GM12865 (cell line): ENCODE data around the gene DLG1.

Experiments
- DNase-seq: peaks from one replicate; pipeline ENCODE4 v3.0.0; 2010; ENCODE audit warnings: low read depth
- H3K4me3 ChIP-seq: 2 replicates; pipeline ENCODE4 v1.5.1; 2011; ENCODE audit warnings: mild to moderate bottlenecking, low read depth, low read length, control low read depth
- TF ChIP-seq, protein P1 (sequence below): IDR thresholded peaks from 2 replicates; pipeline ENCODE4 v1.5.1; 2011; ENCODE audit warnings: low read length, control low read depth, low read depth, inconsistent platforms; ENCODE audit not compliant: insufficient read depth; ENCODE audit errors: missing control alignments

Gene DLG1

GRCh38 chr3:197117114-197117513, 181.3 kb downstream of the DLG1 start:
- DNase-seq, result peak; percentile 18
- TF ChIP-seq, protein P1, sequence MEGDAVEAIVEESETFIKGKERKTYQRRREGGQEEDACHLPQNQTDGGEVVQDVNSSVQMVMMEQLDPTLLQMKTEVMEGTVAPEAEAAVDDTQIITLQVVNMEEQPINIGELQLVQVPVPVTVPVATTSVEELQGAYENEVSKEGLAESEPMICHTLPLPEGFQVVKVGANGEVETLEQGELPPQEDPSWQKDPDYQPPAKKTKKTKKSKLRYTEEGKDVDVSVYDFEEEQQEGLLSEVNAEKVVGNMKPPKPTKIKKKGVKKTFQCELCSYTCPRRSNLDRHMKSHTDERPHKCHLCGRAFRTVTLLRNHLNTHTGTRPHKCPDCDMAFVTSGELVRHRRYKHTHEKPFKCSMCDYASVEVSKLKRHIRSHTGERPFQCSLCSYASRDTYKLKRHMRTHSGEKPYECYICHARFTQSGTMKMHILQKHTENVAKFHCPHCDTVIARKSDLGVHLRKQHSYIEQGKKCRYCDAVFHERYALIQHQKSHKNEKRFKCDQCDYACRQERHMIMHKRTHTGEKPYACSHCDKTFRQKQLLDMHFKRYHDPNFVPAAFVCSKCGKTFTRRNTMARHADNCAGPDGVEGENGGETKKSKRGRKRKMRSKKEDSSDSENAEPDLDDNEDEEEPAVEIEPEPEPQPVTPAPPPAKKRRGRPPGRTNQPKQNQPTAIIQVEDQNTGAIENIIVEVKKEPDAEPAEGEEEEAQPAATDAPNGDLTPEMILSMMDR, result no peak
- H3K4me3 ChIP-seq, result no peak overlapping the region

- DNase-seq, result no peak
- TF ChIP-seq, protein P1, result no peak
These were observed 184.4 kb downstream of the DLG1 start for GRCh38 chr3:197114007-197114406.

GRCh38 chr3:197111685-197112084, 186.7 kb downstream of the DLG1 start:
- no peak for DNase-seq
- no peak overlapping the region for H3K4me3 ChIP-seq
- TF ChIP-seq, protein P1, result no peak

More at GRCh38 chr3:197114007-197114406, 184.4 kb downstream of the DLG1 start:
- H3K4me3 ChIP-seq, result no peak overlapping the region

DNA sequence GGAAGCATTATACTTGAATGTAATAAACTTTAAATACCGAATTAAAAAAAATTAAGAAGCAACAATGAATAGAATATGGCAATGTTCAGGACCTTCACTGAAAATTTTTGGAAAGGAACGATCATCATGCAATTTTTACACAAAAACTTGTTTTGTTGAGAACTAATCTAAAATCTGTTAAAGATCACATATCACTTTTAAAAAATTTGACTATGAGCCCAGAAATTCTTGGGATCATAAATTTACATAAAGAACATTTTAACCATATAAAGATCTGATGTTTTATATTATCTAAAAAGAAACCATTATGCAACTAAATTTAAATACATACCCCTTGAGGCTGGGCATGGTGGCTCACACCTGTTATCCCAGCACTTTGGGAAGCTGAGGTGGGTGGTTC, 192.6 kb downstream of the DLG1 start:
- DNase-seq, result no peak
- H3K4me3 ChIP-seq, result no peak overlapping the region

GRCh38 chr3:197104738-197105137, 193.7 kb downstream of the DLG1 start:
- no peak overlapping the region for H3K4me3 ChIP-seq
- TF ChIP-seq, protein P1, result no peak
- no peak for DNase-seq

More for the DNA sequence above, 192.6 kb downstream of the DLG1 start:
- TF ChIP-seq, protein P1, result no peak

- TF ChIP-seq, protein P1, result no peak
- H3K4me3 ChIP-seq, result no peak overlapping the region
- no peak for DNase-seq
These were observed 194.6 kb downstream of the DLG1 start for GRCh38 chr3:197103766-197104165.

GRCh38 chr3:197093871-197094270, 204.5 kb downstream of the DLG1 start:
- DNase-seq, result no peak

More at GRCh38 chr3:197093871-197094270, 204.5 kb downstream of the DLG1 start:
- H3K4me3 ChIP-seq, result no peak overlapping the region
- TF ChIP-seq, protein P1, result no peak
